ENCODE results near the gene CNR1.
"Not testable (repeated sequence)": the region's sequence is repeated elsewhere in the genome, so short reads cannot be mapped to it uniquely, and the experiment has no call there.

Gene CNR1

GRCh38 chr6:88165844-88166492, at the start of gene CNR1:
Gene CNR1 (minus strand): TSS chr6:88166347. CDS start chr6:88145274, 21,073 bp downstream.
- Mint-ChIP-seq H3K27ac (ENCODE audit: low read depth) (no peak within 1 kb of the TSS), H3K9me3 (no peaks in the 10 kb centered on the region), H3K4me1 (peaks cover 8% of the 10 kb centered on the region), H3K36me3 (ENCODE audit: insufficient read depth) (no peaks in the 10 kb centered on the region), H3K27me3 (peaks cover 76% of the 10 kb centered on the region), H3K4me3 (peak within 1 kb of the TSS; percentile 51)
- DNase-seq (ENCODE audit: low spot score in 2 of 2) (no peak), ATAC-seq (replicated peaks; ENCODE audit: extremely low read depth, poor library complexity, severe bottlenecking) (no peak)

DNA sequence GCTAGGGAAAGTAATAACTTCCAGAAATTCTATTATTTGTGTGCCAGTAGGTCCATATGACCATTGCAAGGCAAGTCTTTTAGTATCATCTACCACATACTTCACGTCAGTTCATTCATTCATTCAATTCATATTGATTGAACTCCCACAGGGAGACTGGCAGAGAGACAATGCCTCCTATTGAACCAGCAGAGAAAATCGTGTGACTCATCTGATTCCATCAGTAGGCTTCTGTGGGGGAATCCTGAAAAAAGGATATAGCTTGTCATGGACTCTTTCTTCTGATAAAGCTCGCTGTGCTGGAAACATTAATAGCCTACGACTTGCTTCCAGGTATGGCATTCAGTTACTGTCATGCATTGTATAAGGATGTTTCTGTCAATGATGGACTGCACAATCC, 45.3 kb upstream of the CNR1 start:
- Mint-ChIP-seq H3K27me3 (peaks cover 15% of the 10 kb centered on the region), H3K27ac (ENCODE audit: low read depth) (no peak overlapping the region), H3K4me1 (no peaks in the 10 kb centered on the region), H3K4me3 (no peak overlapping the region), H3K36me3 (ENCODE audit: insufficient read depth) (no peaks in the 10 kb centered on the region), H3K9me3 (no peaks in the 10 kb centered on the region)
- DNase-seq (ENCODE audit: low spot score in 2 of 2): no peak
- no peak for ATAC-seq (replicated peaks; ENCODE audit: extremely low read depth, poor library complexity, severe bottlenecking)

DNA sequence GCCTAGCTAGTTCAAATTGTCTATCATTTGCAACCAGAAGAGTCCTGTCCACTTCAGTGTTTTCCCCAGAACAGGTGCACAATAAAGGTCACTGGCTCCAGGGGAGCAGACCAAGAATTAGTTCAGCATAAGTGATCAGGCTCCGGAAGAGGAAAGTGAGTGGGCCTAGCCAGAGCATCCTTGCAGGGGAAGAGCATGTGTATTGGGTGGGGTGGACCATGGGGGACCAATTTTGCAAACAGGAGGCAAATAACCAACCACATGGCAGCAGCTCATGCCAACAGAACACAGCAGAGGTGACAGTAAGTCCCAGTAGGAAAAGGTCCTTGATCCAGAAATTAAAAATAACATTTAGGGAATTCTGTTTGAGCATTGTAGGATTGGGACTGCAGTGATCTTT, 43.2 kb upstream of the CNR1 start:
- DNase-seq (ENCODE audit: low spot score in 2 of 2) (no peak), ATAC-seq (replicated peaks; ENCODE audit: extremely low read depth, poor library complexity, severe bottlenecking) (no peak)
- no peak overlapping the region for H3K4me3 Mint-ChIP-seq
- H3K4me1 Mint-ChIP-seq: no peaks in the 10 kb centered on the region
- H3K27me3 Mint-ChIP-seq: peaks cover 15% of the 10 kb centered on the region
- no peaks in the 10 kb centered on the region for H3K36me3 Mint-ChIP-seq (ENCODE audit: insufficient read depth)
- H3K9me3 Mint-ChIP-seq: peaks cover 5% of the 10 kb centered on the region
- H3K27ac Mint-ChIP-seq (ENCODE audit: low read depth): no peak overlapping the region

DNA sequence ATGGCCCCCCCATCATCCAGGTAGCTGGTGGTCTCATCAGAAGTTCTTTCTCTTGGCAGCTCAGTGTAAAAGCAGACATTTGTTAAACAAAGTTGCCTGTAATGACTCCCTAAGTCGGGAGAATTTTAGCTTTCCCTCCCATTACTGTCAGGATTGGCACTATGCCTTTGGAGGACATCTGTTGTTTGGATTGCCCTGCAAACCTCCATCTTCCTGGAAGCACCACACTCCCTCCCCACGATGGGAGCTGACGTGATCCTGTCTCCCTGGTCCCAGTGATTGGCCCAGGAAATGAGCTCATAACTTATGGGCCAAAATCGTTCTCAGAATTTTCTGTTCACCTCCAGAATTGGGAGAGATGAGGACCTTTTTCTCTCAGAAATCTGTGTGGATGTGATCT, 42.6 kb upstream of the CNR1 start:
- Mint-ChIP-seq H3K27ac (ENCODE audit: low read depth) (no peak overlapping the region), H3K27me3 (peaks cover 15% of the 10 kb centered on the region), H3K4me3 (no peak overlapping the region), H3K9me3 (peaks cover 5% of the 10 kb centered on the region), H3K36me3 (ENCODE audit: insufficient read depth) (no peaks in the 10 kb centered on the region), H3K4me1 (no peaks in the 10 kb centered on the region)
- DNase-seq (ENCODE audit: low spot score in 2 of 2): no peak
- no peak for ATAC-seq (replicated peaks; ENCODE audit: extremely low read depth, poor library complexity, severe bottlenecking)

DNA sequence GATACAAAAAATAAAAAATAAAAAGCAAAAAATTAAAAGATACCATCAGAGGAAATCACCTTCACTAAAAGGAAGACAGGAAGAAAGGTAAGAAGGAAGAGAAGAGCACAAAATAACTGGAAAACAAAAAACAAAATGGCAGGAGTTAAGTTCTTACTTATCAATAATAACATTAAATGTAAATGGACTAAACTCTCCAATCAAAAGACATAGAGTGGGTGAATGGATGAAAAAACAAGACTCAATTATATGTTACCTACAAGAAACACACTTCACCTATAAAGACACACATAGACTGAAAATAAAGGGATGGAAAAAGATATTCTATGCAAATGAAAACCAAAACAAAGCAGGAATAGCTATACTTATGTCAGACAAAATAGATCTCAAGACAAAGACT, 35.6 kb upstream of the CNR1 start:
- H3K27ac Mint-ChIP-seq (ENCODE audit: low read depth); H3K27me3 Mint-ChIP-seq; H3K36me3 Mint-ChIP-seq (ENCODE audit: insufficient read depth); H3K4me1 Mint-ChIP-seq; H3K9me3 Mint-ChIP-seq; ATAC-seq (replicated peaks; ENCODE audit: extremely low read depth, poor library complexity, severe bottlenecking); H3K4me3 Mint-ChIP-seq; DNase-seq (ENCODE audit: low spot score in 2 of 2): not testable (repeated sequence)

DNA sequence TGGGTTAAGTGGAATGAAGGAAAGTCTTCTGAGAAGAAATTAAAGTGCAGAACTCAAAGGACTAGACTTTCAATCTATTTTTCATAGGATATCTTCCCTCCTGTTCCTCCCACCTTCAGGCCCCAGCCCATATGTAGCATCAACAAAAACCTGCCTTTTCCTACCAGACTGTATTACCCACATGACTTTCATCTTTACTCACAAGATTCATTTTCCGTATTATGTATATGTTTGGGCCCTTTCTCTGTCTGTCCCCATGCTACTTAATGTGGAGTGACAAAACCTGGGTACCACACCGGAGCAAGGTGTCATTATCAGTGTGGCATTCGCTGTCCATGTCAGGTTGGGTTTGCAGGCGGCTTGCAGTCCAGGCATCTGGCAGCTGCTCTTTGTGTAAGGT, 18.8 kb upstream of the CNR1 start:
- Mint-ChIP-seq H3K27me3 (peaks cover 70% of the 10 kb centered on the region), H3K36me3 (ENCODE audit: insufficient read depth) (no peaks in the 10 kb centered on the region), H3K9me3 (no peaks in the 10 kb centered on the region), H3K27ac (ENCODE audit: low read depth) (no peak overlapping the region), H3K4me1 (no peaks in the 10 kb centered on the region), H3K4me3 (no peak overlapping the region)
- ATAC-seq (replicated peaks; ENCODE audit: extremely low read depth, poor library complexity, severe bottlenecking) (no peak), DNase-seq (ENCODE audit: low spot score in 2 of 2) (no peak)

- Mint-ChIP-seq H3K4me3 (no peak overlapping the region), H3K9me3 (no peaks in the 10 kb centered on the region), H3K27me3 (peaks cover 76% of the 10 kb centered on the region), H3K4me1 (no peaks in the 10 kb centered on the region), H3K27ac (ENCODE audit: low read depth) (no peak overlapping the region), H3K36me3 (ENCODE audit: insufficient read depth) (no peaks in the 10 kb centered on the region)
- ATAC-seq (replicated peaks; ENCODE audit: extremely low read depth, poor library complexity, severe bottlenecking) (no peak), DNase-seq (ENCODE audit: low spot score in 2 of 2) (no peak)
Observed at GRCh38 chr6:88183471-88183870, 17.3 kb upstream of the CNR1 start.

GRCh38 chr6:88179692-88180091, 13.5 kb upstream of the CNR1 start:
- no peak overlapping the region for H3K27ac Mint-ChIP-seq (ENCODE audit: low read depth)
- no peak overlapping the region for H3K4me3 Mint-ChIP-seq
- ATAC-seq (replicated peaks; ENCODE audit: extremely low read depth, poor library complexity, severe bottlenecking): no peak
- no peak for DNase-seq (ENCODE audit: low spot score in 2 of 2)
- peaks cover 92% of the 10 kb centered on the region for H3K27me3 Mint-ChIP-seq
- H3K4me1 Mint-ChIP-seq: no peaks in the 10 kb centered on the region
- H3K9me3 Mint-ChIP-seq: no peaks in the 10 kb centered on the region
- no peaks in the 10 kb centered on the region for H3K36me3 Mint-ChIP-seq (ENCODE audit: insufficient read depth)

DNA sequence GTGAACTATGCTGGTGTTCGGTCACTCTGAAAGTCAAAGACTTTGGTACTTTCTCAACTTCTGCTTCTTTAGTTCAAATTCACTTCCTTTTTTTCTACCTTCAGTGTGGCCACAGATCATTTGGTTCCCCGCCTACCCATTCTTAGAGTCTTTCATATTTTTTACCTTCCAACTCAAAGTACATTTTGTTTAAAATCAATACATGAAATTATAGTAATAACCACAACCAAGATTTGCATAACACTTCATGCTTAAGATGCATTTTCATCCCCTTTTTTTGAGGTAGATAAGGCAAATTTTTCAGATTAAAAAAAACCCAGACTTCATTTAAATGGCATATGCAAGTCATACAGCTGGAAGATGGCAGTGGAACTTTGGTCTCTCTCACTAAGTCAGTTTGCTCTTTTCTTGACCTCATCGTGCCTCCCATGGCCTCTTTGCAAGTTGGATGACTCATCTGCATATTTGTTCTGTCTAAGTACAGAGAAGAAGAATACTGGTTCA, 11.9 kb upstream of the CNR1 start:
- Mint-ChIP-seq H3K9me3 (no peaks in the 10 kb centered on the region), H3K27ac (ENCODE audit: low read depth) (no peak overlapping the region), H3K4me1 (no peaks in the 10 kb centered on the region), H3K4me3 (no peak overlapping the region), H3K27me3 (peaks cover 97% of the 10 kb centered on the region), H3K36me3 (ENCODE audit: insufficient read depth) (no peaks in the 10 kb centered on the region)
- DNase-seq (ENCODE audit: low spot score in 2 of 2): no peak
- no peak for ATAC-seq (replicated peaks; ENCODE audit: extremely low read depth, poor library complexity, severe bottlenecking)

GRCh38 chr6:88174906-88175305, 8.8 kb upstream of the CNR1 start:
- H3K9me3 Mint-ChIP-seq: no peaks in the 10 kb centered on the region
- no peaks in the 10 kb centered on the region for H3K4me1 Mint-ChIP-seq
- no peaks in the 10 kb centered on the region for H3K36me3 Mint-ChIP-seq (ENCODE audit: insufficient read depth)
- H3K27me3 Mint-ChIP-seq: peaks cover 90% of the 10 kb centered on the region
- ATAC-seq (replicated peaks; ENCODE audit: extremely low read depth, poor library complexity, severe bottlenecking) (no peak), DNase-seq (ENCODE audit: low spot score in 2 of 2) (no peak)
- H3K27ac Mint-ChIP-seq (ENCODE audit: low read depth): no peak overlapping the region
- no peak overlapping the region for H3K4me3 Mint-ChIP-seq

DNA sequence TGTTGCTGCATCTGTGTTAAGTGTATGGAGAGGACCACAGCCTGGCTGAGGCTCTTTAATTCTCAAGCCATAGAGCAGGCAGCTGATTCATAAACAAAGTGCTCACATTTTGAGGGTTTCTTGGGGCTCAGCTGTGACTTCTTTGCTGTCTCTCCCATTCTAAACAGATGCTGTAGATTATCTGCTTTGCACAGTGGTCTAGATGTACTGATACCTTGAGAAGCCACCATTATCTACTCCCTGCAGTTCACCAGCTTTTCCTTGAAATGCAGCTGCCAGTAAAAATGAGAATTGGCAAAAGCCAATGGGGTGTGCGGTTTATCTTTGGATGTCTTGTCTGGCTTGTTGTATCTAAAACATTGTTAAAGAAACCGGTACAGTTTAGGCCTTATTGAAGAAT, 5.2 kb upstream of the CNR1 start:
- Mint-ChIP-seq H3K4me3 (no peak overlapping the region), H3K27me3 (peaks cover 85% of the 10 kb centered on the region), H3K27ac (ENCODE audit: low read depth) (no peak overlapping the region), H3K4me1 (peaks cover 8% of the 10 kb centered on the region), H3K36me3 (ENCODE audit: insufficient read depth) (no peaks in the 10 kb centered on the region), H3K9me3 (no peaks in the 10 kb centered on the region)
- ATAC-seq (replicated peaks; ENCODE audit: extremely low read depth, poor library complexity, severe bottlenecking) (no peak), DNase-seq (ENCODE audit: low spot score in 2 of 2) (no peak)

DNA sequence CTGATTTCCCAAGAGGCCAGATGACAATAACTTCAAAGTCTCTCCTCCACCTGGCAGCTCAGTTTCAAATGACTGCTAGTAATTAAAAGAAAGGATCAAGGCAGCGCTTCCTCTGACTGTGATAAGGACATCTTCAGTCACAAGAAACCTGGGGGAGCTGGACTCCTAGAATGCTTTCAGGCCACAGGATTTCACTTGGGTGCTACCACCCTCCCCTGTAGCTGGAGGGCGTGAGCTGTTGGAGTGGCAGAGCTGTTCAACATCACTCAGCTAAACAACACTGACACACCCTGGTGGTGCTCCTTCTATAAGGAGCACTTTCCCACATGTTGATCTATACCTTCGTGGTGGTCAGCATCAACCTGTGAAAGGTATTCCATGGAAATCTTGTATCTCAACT, 2.2 kb upstream of the CNR1 start:
- no peak overlapping the region for H3K4me3 Mint-ChIP-seq
- DNase-seq (ENCODE audit: low spot score in 2 of 2): no peak
- no peaks in the 10 kb centered on the region for H3K36me3 Mint-ChIP-seq (ENCODE audit: insufficient read depth)
- no peaks in the 10 kb centered on the region for H3K9me3 Mint-ChIP-seq
- no peak for ATAC-seq (replicated peaks; ENCODE audit: extremely low read depth, poor library complexity, severe bottlenecking)
- no peak overlapping the region for H3K27ac Mint-ChIP-seq (ENCODE audit: low read depth)
- peaks cover 85% of the 10 kb centered on the region for H3K27me3 Mint-ChIP-seq
- peaks cover 8% of the 10 kb centered on the region for H3K4me1 Mint-ChIP-seq

GRCh38 chr6:88167352-88167937, 1.3 kb upstream of the CNR1 start:
- H3K36me3 Mint-ChIP-seq (ENCODE audit: insufficient read depth): no peaks in the 10 kb centered on the region
- peaks cover 79% of the 10 kb centered on the region for H3K27me3 Mint-ChIP-seq
- ATAC-seq (replicated peaks; ENCODE audit: extremely low read depth, poor library complexity, severe bottlenecking) (no peak), DNase-seq (ENCODE audit: low spot score in 2 of 2) (no peak)
- no peak overlapping the region for H3K27ac Mint-ChIP-seq (ENCODE audit: low read depth)
- H3K9me3 Mint-ChIP-seq: no peaks in the 10 kb centered on the region
- peaks cover 8% of the 10 kb centered on the region for H3K4me1 Mint-ChIP-seq
- H3K4me3 Mint-ChIP-seq: peak overlapping the region; percentile 40

All from central memory CD8-positive, alpha-beta T cell (primary cell).